HG02870 (cell line): Measurements from ENCODE around the gene ATP6V1F.

Experiments used
- ATAC-seq: cut with Tn5 transposase; IDR thresholded peaks from one replicate; pipeline ENCODE4 v1.9.1; 2021; ENCODE audit warnings: mild to moderate bottlenecking, moderate library complexity; ENCODE audit not compliant: unreplicated experiment

ATP6V1F gene

DNA sequence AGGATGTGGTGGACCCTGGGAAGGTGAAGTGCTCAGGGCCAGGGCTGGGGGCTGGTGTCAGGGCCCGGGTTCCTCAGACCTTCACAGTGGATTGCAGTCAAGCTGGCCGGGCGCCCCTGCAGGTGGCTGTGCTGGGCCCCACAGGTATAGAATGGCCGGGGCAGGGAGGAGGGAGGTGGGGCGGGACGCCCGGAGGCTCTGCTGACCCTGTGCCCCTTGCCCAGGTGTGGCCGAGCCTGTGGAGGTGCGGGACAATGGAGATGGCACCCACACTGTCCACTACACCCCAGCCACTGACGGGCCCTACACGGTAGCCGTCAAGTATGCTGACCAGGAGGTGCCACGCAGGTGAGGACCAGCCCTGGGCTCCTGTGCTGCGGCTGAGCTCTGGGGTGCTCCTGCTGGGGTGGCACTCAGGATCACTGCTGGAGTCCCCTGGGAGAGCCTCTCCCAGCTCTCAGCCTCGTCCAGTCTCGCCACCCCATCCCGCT, 14.9 kb upstream of the ATP6V1F start:
- no peak for ATAC-seq

DNA sequence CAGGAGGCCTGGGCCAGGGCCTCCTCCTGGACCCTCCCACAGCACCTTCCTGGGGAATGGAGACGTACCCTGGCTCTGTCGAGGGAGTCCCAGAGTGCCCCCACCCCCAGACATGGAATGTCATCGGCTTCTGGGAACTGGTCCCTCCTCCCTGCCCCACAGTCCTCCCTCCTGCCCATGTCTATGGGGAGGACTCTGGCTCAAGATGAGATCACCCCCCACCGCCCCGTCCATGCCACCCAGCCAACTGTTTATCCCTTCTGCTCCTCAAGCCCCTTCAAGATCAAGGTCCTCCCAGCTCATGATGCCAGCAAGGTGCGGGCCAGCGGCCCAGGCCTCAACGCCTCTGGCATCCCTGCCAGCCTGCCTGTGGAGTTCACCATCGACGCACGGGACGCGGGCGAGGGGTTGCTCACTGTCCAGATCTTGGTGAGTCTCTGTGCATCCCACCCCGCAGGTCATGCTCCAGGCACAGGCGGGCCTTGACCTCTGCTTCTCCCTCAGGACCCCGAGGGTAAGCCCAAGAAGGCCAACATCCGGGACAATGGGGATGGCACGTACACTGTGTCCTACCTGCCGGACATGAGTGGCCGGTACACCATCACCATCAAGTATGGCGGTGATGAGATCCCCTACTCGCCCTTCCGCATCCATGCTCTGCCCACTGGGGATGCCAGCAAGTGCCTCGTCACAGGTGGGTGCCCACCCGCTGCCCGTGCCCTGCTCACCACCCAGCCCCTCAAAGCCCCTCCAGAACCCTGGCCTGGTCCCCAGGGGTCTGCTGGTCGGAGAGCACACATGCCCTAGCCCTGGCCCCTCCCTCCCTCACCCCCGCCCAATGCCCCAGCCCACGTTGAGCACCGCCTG, 14.1 kb upstream of the ATP6V1F start:
- no peak for ATAC-seq

DNA sequence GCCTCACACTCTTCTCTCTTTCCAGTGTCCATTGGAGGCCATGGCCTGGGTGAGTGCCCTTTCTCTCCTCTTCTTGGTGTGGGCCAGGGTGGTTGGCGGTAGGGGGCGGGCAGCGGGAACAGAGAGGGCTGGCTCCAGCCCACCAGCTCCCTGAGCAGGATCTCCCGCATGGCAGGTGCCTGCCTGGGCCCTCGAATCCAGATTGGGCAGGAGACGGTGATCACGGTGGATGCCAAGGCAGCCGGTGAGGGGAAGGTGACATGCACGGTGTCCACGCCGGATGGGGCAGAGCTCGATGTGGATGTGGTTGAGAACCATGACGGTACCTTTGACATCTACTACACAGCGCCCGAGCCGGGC, 13.5 kb upstream of the ATP6V1F start:
- no peak for ATAC-seq

DNA sequence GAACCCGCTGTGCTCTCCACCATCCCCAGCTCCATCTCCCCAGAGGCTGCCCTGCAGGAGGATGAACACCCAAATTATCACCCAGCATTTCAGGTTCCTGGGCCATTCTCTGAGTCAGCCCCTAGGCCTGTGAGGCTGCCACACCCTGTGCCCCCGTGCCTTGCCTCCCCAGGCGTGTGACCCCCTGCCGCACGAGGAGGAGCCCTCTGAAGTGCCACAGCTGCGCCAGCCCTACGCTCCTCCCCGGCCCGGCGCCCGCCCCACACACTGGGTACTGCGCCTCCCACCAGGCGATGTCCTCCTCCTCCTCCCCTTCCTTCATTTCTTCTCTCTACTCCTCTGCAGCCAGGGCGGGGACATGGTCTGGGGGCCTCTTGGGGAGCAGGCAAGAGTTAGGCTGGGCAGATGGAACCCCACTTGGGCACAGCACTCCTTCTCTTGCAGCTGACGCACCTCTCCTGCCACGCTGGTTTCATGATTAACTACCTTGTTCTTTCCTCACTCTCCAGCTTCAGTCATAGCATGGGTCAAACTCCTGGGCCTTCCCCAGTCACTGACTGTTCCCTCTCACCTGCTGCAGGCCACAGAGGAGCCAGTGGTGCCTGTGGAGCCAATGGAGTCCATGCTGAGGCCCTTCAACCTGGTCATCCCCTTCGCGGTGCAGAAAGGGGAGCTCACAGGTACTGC, 12.7 kb upstream of the ATP6V1F start:
- no peak for ATAC-seq

DNA sequence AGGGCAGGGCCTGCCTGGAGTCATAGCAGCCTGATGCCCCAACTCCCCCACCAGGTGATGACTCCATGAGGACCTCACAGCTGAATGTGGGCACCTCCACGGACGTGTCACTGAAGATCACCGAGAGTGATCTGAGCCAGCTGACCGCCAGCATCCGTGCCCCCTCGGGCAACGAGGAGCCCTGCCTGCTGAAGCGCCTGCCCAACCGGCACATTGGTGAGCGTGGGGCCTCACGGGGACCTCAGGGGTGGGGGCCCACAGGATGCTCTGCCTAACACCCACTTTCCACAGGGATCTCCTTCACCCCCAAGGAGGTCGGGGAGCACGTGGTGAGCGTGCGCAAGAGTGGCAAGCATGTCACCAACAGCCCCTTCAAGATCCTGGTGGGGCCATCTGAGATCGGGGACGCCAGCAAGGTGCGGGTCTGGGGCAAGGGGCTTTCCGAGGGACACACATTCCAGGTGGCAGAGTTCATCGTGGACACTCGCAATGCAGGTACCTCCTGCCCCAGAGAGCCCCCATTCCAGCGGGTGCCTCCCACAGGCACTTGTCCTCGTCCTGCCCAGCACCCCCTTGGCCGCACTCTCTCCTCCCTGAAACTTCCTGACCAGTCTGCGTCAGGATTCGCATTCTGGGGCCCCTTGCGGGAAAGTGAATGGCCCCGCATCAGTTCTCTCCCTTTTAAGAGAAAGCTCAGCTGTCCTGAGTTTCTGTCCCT, 10.0 kb upstream of the ATP6V1F start:
- ATAC-seq, result no peak

DNA sequence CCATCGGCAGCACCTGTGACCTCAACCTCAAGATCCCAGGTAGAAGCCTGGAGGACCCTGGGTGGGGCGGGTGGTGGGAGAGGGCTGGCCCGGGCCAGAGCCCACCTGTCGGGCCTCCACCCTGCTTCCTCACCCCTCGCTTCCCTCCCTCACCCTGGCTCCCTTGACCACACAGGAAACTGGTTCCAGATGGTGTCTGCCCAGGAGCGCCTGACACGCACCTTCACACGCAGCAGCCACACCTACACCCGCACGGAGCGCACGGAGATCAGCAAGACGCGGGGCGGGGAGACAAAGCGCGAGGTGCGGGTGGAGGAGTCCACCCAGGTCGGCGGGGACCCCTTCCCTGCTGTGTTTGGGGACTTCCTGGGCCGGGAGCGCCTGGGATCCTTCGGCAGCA, 8.9 kb upstream of the ATP6V1F start:
- no peak for ATAC-seq

DNA sequence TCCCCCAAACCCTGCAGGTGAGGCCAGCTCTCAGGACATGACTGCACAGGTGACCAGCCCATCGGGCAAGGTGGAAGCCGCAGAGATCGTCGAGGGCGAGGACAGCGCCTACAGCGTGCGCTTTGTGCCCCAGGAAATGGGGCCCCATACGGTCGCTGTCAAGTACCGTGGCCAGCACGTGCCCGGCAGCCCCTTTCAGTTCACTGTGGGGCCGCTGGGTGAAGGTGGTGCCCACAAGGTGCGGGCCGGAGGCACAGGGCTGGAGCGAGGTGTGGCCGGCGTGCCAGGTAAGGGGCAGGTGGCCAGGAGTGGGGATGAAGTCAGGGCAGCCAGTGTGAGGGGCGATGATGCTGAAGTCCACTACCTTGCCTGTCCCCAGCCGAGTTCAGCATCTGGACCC, 8.3 kb upstream of the ATP6V1F start:
- ATAC-seq, result no peak

DNA sequence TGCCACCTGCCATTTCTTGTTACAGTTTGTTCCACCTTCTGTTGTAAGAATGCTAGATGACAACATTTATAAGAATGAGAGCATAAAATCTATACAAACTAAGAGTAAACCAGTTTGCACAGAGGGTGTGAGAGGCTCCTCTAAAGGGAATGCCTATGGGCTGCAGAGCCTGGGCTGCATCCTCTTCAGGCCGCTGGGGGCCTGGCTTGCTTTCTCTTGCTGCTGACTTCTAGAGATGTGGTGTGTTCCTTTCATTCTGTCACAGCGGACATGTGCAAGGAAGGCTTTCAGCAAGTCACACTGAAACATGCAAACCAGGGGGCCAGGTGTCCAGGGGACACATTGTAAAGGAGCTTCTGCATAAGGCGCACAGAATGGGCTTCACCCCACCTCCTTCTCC, 7.1 kb upstream of the ATP6V1F start:
- ATAC-seq, result no peak

DNA sequence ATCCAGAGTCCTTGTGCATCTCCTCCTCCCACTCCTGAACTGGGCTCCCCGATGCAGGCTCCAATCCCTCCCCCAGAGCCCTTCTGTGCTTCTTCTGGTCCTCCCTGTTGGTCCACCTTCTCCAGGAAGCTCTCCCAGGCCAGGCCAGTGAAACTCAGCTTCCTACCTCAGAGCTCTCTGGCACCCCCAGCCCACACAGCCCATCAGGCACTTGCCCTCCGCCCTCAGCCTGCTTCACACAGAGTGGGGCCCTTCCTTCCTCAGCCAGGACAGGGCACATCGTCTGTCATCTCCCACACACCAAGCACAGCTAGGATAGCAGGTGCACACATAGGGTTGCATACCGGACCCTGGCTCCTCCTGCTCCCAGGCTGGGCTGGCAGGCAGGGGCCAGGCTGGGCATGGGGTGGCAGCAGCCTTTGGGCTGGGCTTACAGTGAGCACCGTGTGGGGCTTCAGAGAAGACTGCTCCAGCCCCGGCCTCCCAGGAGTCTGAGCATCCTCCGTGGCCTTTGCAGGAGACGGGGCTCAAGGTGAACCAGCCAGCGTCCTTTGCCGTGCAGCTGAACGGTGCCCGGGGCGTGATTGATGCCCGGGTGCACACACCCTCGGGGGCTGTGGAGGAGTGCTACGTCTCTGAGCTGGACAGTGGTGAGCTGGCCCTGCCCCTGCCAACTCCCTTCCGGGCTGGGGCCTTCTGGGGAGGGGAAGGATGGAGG, 6.5 kb upstream of the ATP6V1F start:
- ATAC-seq, result no peak

DNA sequence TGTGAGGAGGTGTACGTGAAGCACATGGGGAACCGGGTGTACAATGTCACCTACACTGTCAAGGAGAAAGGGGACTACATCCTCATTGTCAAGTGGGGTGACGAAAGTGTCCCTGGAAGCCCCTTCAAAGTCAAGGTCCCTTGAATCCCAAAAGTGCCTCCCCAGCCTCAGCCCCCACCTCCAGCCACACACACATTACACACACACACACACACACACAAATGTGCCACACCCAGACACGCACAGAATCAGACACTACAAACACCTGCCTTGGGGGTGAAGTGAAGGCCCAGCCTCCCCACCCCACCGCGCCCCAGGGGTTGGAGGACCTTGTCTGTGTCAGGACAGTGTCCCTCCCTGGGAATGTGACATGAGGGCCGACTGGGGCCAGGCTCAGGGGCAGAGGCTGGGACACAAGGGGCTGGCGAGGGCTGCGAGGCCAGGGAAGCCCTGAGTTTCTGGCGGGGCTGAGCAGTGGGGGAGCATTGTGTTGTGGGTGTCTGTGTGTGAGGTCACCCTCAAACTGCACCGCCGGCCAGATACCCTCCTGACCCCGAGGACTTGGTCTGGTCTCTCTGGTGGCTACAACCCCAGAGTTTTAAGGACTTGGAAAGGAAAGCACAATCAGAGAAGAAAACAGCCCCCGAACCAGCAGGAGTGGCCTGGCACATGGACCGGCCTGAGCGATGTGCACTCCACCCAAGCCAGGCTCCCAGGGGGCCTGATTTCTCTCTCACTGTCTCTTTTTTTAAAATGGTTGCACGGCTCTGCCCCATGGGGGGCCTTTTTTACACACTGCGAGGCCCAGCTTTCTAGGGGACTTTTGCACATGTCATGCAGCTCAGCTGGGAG, 4.0 kb upstream of the ATP6V1F start:
- ATAC-seq, result no peak

DNA sequence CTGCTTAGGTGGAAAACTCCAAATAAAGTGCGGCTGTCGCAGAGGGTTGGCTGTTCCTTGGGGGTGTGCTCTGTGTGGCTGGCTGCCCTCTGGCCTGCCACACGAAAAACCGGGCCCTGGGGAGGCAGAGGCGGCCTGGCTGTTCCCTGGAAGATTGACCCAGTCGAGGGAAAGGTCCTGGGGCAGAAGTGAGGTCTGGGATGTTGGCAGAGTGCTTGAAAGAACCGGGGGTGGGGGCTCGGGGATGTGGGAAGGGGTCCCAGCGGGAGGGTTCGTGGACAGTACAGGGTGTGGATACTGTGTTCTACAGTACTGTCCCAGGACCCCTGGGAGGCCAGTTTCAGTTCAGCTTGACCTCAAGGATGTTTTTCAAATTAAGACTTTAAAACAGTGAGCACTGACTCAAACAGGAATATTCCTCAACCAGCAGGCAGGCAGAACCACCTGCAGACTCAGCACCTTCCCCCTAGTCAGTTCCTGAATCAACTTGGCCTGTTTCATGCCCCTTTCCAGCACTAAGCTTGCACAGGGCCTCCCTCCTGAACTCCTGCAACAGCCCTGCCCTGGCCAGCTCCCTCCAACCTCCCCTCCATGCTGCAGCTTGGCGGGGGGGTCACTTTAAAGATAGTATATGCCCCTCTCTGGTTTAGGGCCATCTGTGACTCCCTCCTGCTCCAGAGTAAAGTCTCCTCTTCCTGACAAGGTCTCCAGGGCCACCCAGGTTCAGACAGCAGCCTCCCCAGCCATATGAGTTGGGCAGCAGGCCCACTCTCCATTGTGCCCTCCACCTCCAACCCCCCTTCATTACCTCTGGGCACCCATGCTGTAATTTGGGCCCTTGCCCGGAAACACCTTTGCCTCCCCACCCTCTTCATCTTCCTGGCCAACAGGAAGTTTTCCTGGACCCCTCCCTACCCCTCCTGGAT, 3.2 kb upstream of the ATP6V1F start:
- no peak for ATAC-seq

DNA sequence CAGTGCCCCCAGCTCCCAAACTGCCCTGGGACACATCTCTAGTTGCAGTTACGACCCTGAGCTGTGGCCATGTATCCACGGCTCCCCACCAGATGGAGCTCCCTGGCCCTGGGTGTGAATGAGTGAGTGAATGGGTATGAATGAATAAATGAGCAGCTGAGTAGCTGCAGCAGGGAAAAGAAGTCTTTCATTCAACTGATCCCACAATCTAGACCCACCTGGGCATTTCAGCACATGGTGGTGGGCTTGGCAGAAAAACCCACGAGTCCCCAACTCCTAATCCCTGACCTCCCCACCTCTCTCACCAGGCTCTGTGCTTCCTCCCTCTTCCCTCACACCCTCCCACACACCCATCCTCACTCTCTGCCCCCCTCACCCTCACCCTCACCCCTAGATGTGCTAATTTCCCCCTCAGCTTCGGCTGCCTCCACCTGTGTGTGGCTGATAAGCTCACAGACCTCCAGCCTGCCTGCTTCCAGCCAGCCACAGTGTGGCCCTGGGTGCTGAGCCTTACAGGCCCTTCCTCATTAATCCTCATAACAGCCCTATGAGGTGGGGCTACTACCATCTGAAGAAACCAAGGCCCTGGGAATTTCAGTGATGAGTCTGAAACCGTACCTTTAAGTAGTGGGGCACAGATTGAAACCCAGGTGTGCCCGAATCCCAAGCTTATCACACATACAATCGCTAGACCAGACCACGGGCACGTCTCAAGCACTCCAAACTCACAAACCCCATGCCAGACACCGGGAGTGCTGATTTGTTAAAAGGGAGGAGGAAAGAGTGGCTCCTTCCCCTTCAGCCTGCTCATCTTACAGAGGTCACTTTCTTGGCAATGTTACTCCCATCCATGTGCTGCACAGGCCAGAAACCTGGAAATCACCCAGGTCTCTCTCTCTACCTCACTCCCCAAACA, 2.2 kb upstream of the ATP6V1F start:
- no peak for ATAC-seq

DNA sequence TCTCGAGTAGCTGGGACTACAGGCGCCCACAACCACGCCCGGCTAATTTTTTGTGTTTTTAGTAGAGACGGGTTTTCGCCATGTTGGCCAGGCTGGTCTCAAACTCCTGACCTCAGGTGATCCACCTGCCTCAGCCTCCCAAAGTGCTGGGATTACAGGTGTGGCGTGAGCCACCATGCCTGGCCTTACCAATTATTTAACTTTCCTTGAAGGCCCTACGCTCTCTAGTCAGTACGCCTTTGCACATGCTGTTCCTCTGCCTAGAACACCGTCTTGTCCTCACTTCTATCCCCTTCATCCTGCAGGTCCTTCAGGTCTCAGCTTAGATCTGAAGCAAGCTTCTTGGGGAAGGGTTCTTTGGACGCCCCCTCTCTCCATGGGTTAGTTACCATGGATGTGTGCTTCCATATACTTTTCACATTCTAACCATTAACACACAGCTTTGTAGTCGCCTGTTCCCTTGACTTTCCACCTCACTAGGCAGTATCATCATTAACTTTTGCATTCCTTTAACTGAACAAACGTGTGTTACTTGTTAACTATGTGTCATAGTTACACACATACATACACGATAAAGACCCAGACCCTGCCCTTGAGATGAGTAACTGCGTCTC, 592 bp upstream of the ATP6V1F start:
- ATAC-seq, result no peak

DNA sequence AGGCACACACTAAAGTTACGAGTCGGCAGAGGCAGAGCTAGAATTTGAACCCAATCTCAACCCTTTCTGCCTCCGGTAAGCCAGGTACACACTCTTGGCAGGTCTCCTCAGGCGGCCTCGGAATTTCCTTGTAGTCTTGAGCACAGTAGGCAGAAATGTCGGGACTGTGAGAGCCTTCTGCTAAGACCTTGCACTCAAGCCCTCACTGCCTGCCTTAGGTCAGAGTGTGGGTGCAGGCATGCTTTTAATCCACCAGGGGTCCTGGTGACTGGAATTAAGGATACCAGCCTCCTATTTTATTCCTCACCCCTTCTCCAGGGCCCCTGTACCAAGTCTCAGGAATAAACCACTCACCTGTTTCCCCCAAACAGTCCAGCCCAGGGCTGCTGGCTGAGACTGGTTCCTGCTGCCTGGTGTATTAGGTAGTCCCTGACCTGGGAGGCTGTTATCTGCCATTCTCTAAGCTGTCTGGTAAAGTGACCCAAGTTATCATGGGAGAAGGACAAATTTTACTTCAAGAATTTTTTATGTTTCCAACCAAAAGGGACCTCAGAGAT, 855 bp downstream of the ATP6V1F start:
- ATAC-seq, result no peak

DNA sequence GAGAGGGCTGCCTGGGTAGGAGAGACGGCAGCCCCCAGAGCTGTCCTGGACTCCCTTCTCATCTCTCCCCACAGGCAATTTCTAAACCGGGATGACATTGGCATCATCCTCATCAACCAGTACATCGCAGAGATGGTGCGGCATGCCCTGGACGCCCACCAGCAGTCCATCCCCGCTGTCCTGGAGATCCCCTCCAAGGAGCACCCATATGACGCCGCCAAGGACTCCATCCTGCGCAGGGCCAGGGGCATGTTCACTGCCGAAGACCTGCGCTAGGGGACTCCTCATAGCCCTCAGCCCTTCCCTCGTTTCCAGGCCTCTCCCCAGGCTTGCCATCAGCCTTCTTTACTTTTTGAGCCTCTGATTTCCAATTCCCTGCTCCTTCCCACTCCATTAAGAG, 2.6 kb downstream of the ATP6V1F start:
- ATAC-seq, result no peak

DNA sequence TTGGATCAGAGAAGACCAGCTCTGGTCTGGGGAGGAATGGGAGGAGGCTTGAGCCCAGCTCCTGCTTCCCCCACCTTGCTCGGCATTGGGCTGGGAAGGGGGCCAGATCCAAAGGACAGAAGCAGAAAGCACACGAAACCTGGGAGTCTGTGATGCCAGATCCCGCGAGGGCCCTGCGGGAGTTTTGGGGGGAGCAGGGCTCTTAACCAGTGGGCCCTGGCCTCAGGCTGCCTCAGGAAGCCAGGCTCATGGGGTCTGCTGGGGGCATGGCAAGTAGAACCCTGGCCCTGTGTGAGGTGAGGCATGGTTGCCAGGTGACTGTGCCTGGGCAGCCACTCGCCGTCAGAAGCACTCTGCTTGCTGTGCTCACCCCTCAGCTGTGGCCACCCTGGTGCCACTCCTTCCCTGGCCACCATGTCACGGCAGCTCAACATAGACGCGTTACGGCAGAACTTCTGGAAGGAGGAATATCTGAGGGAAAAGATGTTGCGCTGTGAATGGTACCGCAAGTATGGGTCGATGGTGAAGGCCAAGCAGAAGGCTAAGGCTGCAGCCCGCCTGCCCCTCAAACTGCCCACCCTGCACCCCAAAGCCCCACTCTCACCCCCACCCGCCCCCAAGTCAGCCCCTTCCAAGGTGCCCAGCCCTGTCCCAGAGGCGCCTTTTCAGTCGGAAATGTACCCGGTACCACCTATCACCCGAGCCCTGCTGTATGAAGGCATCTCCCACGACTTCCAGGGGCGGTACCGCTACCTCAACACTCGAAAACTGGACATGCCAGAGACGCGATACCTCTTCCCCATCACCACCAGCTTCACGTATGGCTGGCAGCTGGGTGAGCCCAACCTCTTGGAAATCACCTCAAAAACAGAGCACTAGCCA, 3.6 kb downstream of the ATP6V1F start:
- no peak for ATAC-seq
